Activated CD4-positive, alpha-beta T cell treated with anti-CD3 and anti-CD28 coated beads for 4 hours (primary cell): ENCODE measurements around the gene DNAH17.

ENCODE experiments used
- DNase-seq, 2 donors: peaks; one replicate each; pipeline ENCODE4 v3.0.0-alpha.2; 2020

Gene DNAH17

DNA sequence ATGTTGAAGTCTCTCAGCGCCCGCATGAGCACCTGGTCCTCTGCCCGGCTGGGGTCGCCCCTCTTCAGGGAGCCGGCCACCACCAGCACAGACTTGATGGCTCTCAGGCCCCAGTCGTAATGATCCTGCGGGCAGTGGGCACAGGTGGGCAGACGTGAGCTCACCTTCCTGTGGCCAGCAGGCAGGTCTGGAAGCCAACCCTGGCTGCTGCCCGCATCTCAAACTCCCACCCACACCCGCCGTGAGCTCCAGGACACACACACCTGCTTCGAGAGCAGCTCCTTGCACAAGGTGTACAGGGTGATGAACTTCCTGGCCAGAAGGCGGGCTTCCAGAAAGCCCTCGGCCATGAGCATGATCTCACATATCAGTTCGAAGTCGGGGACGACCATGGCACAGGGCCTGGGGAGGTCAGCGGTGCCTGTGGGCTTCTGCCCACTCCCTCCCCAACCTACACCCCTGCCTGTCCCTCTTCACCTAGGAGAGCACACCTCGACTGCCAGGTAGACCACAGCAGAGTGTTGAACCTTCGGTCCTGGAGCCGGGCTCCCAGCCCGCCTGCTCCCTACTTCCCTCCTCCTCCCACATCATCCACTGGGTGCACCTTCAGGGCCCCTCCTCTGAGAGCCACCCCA, 82.4 kb downstream of the DNAH17 start:
- DNase-seq = no peak

DNA sequence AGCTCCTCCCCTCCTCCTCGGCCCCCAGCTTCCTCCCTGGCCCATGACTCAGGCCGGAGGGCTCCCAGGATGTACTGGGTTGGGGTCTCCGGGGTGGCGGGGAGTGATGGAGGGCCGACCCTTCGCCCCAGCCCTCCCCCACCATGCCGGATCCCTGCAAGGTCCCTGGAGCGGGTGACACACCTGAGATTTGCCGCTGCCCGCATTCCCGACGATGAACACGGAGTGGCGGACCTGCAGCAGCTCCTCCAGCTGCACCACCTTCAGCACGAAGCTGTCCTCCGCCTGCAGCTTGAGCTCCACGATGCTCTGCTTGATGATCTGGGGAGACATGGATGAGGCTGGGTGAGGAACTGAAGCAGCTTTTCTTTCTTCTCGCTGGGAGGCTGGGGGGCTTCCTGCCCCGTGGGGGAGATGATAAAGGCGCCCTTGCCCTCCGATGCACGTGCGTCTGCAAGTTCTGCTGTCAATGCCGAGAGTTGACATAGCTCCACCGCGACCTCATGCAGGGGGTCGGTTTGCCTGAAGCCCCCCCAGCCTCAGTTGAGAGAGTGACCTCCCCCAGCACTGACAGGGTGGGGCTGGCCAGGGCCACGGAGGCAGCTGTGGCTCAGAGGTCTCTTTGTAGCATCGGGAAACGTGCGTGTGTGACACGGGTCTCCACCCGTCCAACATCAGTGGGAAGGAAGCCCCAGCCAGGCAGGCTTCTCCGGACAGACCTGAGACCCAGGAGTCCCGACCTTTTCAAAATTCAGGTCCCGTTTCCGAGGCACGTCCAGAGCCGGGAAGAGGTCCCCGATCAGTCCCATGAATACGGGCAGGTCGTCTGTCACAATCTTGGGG, 83.1 kb downstream of the DNAH17 start:
- DNase-seq = no peak

DNA sequence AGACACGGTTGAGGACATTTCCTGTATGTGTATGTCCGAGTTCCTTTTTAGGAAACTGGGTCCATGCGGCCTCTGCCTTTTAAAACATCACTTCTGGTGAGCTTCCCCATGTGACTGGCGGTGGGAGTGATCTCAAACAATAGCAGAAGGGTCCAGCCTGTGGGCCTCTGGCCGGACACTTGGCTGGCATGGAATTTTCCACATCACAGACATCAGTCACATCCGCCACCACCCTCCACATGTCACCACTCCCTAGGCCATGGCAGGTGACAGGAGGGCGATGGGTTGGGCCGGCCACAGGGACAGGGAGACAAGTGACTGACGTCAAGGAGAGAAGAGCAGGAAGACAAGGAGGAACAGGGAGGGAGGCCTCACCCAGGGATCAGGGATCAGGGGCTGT, 83.7 kb downstream of the DNAH17 start:
- DNase-seq = no peak

DNA sequence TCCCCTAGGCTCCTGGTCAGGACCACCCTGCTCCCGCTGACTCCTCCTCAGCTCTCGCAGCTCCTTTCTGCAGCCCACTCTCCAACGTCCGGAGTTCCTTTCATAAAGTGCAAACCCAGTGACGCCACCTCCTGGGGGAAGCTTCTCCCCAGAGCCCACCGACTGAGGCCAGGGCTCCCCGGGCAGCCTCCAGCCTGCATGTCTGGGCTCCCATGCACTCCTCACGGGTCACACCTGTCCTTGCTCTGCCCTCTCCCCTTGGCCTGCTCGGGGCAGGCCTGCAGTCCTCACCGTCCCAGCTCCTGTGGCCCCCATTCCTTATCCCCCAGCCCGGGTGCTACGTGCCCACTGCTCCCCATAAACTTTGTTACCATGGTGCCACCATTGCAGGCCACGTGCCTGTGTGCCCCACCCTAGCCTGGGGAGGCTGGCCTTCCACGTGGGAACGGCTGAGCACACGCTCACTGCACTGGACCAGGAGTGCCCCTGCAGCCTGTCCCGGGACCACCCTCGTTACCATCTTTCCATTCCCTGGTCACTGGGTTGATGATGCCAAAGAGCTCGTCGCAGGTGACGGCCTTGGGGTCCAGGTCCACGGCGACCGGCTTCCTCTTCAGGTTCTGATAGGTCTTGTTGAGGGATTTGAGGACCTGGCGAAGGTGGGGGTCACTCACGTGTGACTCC, 84.9 kb downstream of the DNAH17 start:
- no peak for DNase-seq

DNA sequence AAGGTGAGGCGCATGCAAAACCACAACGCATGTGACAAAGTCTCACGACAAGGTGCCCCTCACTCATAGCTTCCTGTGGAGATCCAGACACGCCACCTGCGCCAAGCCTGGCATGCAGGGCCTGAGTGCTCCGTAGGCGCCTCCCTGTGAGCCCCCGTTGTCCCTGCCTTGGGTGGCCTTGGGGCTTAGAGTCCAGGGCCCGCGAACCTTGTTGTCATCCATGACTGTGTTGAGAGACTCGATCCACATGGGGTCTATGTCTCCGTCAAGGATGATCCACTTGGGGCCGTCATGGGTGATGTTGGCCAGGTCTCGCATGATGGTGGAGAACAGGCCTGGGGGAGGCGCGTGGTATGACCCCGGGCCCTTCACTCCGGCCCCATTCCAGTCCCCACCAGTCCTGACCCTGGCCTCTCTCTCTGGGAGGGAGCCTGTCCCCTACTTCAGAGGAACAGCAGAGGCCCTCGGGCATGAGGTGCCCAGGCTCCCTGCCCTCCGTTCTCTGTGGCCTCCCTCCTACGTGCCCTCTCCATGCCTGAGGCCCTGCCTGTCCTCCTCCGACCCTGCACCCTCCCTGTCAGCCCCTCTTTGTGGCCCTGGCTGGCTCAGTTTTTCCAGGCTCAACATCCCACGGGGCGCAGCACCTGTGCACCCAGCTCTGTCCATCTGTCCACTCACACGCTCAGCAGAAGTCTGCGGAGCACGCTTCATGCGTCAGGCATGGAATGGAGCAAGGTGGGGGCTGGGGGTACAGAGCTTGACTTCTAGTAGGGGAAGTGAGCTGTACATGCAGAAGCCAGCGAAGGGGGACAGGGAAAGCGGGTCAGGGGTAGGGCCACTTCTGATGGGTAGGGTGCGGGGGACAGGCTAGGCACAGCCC, 85.7 kb downstream of the DNAH17 start:
- no peak for DNase-seq

DNA sequence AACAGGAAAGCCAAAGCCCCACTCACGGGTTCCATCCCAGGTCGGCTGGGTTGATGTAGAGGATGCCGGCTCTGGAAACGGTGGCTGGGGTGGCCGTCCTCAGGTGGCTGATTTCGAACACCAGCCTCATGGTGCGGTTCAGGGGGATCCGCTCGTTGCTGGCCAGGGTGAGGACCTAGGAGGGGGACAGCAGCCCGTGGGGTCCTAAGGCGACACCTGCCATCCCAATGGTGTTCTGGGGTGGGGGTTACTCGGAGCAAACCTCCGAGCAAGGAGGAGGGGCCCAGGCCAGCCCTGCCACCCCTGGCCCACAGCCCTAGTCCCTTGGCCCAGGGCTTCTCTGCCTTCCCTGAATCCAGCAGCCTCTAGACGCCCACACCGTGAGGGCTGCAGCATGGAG, 86.5 kb downstream of the DNAH17 start:
- DNase-seq = no peak

DNA sequence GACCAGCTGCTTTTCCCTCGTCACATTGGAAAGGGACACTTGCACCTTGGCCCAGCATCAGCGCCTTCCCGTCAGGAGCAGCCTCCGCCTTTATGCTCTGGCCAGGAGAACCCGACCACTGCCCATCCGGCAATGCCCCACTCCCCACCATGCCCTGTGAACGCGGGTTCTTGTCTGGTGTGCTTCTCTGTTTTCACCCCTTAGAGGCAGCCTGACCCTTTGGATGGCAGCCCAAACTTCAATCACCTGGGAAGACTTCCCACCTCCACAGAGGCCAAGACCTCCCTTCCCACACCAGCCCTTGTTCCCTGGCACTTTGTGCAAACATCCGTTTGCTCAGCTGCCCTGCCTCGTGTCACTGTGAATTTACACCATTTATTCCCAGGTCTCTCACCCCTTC, 87.0 kb downstream of the DNAH17 start:
- no peak for DNase-seq

DNA sequence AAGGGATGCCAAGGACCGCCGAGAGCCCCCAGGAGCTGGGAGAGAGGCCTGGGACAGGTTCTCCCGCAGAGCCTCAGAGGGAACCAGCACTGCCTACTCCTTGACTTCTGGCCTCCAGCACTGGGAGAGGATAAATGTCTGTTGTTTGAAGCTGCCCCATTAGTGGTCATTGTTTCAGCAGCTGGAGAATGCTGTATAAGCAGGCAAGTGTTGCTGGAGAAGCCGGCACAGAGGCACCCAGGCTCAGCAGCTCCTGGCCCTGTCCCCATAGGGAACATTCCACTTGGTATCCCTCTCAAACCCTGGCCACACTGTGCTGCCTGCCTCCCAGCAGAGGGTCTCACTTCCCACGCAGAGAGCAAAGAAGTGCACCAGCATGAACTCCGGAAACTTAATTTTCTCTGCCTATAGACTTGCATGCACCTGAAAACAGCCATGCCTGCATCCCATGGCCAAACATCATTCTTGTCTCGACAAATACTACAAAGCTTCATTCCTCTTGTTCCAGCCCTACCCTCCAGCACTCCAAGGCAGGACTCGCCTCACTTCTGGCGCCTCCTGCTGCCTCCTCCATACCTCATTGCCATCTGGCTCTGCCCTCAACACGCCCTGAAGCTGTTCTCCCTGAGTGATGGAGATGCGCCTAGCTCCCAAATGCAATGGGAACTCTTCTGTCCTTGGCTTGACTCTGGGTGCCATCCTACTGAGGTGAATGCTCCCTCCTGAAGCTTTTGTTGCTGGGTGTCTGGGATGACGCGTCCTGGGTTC, 88.1 kb downstream of the DNAH17 start:
- DNase-seq = no peak

DNA sequence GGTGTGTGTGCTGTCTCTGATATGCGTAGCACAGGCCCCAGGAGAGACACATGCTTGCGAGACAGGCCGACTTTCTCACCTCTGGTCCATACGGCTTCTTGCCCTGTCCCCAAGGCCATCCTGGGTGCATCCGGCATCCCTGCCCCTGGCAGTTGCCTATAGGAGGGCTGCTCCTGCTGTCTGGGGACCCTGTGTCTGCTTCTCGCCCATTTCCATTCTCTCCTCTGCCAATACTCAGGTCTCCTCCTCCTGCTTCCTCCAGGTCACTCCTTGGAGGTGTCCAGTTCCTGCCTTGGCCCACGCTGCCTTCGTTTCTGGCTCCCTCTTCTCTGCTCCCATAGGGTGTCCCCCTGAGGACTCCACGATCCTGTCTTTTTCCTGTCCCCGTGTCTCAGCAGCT, 89.0 kb downstream of the DNAH17 start:
- DNase-seq = no peak

DNA sequence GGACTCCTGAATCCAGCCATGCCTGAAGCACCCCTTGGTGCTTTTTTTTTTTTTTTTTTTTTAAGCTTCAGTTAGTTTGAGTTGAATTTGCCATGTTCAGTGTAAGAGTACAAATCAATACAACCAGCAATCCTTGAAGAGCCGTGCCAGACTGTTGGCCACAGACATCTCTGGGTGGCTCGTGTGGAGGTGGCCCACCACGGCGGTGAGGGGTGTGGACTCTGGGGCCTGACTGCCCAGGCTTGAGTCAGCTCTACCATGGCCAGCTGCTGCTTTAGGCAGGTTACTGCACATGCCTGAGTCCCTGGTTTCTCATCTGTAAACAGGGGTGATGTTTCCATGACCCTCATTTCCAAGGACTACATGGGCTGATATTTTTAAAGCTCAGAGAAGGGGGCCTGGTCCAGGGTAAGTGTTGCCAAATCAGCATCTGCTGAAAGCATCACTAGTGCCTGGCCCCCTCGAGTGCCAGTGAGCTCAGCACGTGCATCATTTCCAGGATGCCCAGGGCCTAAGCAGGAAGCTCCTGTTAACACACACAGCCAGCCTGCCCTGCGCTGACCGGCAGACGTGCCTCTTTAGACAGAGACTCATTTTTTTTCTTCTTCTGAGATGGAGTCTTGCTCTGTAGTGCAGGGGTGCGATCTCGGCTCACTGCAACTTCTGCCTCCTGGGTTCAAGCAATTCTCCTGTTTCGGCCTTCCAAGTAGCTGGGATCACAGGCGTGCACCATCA, 90.1 kb downstream of the DNAH17 start:
- DNase-seq = no peak

DNA sequence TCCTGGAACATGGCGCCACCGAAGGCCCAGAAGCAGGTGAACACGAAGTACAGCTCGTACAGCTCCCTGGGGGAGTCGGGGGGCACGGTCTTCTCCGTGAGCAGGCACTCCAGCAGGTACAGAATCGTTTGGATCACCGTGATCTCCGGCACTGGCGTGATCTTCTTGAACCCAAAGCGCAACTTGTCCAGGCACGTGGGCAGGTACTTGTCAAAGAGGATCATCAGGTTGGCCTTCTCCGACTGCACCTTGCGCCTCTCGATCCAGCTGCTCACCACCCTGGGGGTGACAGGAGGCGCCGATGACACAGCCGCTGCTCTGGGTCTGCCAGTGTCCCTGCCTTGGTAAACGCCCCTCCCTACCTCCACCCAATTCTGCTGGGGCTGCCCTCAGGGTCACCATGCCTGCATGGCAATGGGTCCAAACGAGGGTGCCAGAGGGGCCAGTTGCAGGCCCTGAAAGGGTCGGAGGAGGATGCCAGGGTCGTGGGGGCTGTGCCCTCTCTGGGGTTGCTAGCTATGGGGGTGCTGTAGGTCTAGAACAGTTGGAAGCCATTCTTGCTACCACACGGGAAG, 90.9 kb downstream of the DNAH17 start:
- DNase-seq = no peak

DNA sequence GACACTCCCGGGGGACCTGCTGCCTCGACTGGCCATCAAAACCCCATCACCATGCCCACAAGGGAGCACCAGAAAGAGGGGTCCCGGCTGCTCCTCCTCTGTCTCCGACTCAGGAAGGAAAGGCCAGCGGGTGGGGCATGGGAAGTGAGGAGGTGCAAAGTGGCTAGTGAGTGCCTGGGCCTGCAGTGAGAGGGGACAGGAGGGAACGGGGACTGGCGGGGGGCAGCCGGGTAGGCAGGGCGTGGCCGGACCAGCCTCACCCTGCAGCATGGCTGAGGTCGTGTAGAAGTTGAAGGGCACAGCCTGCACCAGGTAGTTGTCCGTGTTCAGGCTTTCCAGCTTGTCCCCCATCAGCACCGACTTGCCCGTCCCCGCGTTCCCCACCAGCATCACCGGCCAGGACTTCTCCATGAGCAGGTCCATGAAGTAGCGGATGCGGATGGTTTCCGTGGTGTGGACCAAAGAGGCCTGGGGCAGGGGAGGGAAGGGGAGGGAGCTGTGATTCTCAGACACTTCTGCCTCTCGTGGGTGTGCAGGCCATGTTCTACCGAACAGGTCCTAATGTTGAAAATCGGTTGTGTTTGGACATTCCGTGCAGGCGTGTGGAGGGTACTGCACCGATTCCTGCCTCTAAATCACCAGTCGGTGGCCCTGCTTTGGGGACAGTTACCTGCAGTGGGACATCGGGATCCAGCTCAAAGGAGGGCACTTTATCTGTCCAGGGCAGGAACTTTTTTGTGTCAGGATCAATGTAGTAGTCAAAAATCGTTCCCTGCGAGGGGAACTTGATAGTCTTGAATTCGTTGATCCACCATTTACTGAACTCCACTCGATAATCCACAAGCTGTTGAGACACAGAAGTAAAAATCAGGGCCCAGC, 91.7 kb downstream of the DNAH17 start:
- DNase-seq = no peak

DNA sequence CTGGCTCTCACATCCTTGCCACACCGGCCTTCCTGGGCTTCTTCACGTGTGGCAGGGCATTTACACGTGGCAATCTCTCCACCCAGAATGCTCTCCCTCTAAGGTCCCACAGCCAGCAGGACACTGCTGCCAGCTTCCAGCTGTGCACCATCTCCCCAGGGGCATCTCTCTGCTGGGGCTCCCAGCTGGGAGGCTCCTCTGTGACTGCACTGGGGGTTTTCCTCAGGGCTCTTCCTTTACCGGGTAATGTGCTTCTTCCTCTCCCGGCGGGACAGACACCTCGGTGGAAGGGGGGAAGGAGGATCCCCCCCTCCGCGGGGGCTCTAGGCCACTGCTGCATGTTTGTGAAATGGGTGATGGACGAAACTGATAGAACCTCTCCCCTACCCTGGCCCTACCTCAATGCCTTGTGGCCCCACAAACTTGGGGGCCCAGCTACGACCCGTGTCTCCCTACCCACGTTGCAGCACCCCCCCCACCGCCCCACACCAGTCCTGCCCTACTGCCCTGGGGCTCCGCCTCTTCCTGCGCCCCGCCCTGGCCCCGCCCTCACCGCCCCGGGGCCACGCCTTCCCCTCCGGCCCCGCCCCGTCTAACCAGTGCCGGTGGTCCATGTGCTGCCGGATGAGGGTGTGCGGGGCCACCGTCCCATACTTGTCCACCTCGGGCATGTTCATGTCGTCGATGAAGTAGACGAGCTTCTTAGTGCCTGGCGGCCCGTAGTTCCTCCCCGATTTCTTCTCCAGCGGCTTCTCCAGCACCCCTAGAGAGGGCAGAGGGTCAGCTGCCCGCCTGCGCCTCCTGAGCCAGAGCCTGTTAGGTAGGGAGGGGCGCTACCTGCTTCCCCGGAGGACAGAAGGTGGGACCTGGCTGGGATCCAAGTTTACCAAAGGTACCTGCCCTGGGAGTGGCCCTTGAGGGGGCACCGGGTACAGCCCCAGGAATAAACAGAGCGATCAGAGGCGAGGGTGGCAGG, 92.6 kb downstream of the DNAH17 start:
- DNase-seq = peak; percentile 42 to 58

DNA sequence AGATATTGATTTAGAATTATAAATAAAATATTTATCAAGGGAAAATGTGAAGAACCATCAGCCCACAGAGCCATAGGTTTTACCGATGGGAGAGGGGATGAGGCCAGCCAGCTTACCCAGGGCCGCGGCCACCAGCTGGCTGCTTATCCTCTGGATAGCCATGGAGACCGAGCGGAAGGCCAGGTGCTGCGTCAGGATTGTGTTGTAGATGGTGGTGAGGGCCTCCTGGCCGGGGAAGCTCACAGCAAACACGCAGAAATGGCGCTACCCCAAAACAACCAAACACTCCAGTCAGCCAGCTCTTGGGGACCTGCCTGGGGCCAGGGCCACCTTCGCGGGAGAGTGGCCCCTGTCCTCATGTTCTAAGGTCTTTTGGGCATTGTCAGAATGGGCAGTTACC, 97.8 kb downstream of the DNAH17 start:
- no peak for DNase-seq

DNA sequence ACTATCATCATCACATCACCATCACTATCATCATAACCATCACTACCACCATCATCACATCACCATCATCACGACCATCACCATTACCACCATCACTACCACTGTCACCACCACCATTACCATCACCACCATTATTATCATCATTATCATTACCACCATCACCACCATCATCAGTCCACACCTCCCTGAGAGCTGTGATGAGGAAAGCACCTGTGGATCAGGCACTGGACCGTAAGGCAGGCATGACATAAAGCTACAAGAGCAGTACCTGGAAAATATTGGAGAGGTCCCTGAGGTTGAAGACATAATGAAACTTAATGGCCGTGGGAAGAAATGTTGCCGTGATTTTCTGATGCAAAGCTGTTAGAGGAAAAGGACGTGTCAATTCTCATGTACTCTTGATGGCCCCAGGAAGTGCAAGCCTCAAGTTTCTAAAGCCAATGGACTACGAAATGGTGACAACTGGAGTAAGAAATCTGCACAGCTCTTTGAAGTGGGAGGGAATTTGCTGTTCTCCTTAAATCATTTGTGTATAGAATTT, 98.4 kb downstream of the DNAH17 start:
- DNase-seq = no peak

DNA sequence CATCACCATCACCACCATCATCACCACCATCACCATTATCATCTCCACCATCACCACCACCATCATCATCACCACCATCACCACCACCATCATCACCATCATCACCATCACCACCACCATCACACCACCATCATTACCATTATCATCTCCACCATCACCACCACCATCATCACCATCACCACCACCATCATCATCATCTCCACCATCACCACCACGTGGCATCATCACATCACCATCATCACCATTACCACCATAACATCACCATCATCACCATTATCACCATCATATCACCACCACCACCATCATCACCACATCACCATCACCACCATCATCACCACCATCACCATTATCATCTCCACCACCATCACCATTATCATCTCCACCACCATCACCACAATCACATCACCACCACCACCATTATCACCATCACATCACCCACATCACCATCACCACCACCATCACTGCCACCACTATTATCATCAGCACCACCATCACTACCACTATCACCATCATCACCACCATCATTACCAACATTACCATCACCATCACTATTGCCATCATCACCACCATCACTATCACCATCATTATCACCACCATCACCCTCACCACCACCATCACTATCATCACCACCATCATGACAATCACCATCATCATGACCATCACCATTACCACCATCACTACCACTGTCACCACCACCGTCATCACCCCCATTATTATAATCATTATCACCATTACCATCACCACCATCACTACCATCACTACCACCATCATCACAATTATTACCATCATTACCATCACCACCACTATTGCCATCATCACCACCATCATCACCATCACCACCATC, 99.1 kb downstream of the DNAH17 start:
- no peak for DNase-seq

DNA sequence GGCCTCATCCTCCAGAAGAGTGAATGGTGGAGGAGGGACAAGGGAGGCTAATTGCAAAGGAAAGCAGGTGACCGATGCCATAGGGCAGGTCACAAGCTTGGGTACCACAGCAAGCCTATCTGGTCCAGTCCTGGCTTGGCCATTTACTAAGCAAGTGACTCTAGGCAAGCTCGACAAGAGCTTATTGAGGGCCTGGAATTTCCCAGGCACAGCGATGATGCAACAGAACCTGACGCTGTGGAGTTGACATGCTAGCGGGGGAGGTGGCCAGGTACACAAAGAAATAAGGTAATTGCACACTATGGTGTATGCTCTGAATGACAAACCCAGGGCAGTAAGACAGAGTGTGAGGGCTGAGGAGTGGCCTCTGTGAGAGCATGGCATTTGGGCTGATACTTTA, 100.2 kb downstream of the DNAH17 start:
- no peak for DNase-seq

DNA sequence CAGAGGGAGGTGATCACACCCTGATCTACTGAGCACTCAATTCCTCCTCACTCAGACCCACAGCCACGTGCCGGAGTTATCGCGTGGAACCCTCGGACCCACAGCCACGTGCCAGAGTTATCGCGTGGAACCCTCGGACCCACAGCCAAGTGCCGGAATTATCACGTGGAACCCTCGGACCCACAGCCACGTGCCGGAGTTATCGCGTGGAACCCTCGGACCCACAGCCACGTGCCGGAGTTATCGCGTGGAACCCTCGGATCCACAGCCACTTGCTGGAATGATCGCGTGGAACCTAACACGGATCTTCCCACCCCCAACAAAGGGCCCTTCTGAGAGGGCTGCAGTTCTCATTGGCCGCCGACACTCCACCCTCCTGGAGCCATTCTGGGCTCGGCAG, 101.0 kb downstream of the DNAH17 start:
- DNase-seq = no peak
